HEK293 (cell line): ENCODE measurements around the gene LRRN2.

ENCODE experiments used
- TF ChIP-seq, protein P1 (sequence below): fragments of 450-650 bp; formaldehyde crosslinking; IDR thresholded peaks from 2 replicates; pipeline ENCODE4 v1.5.1; 2016; ENCODE audit warnings: missing biosample characterization, missing genetic modification characterization
- TF ChIP-seq, protein P2 (sequence below): fragments of 450-650 bp; formaldehyde crosslinking; IDR thresholded peaks from 2 replicates; pipeline ENCODE4 v1.5.1; 2016; ENCODE audit warnings: missing biosample characterization, missing genetic modification characterization
- TF ChIP-seq, protein P3 (sequence below): fragments of 450-650 bp; IDR thresholded peaks from 2 replicates; pipeline ENCODE4 v1.5.1; 2018; ENCODE audit warnings: missing biosample characterization, mild to moderate bottlenecking, missing genetic modification characterization
- TF ChIP-seq, protein P4 (sequence below): fragments of 450-650 bp; formaldehyde crosslinking; IDR thresholded peaks from 2 replicates; pipeline ENCODE4 v1.5.1; 2016; ENCODE audit warnings: missing biosample characterization, missing genetic modification characterization, borderline replicate concordance

DNA sequence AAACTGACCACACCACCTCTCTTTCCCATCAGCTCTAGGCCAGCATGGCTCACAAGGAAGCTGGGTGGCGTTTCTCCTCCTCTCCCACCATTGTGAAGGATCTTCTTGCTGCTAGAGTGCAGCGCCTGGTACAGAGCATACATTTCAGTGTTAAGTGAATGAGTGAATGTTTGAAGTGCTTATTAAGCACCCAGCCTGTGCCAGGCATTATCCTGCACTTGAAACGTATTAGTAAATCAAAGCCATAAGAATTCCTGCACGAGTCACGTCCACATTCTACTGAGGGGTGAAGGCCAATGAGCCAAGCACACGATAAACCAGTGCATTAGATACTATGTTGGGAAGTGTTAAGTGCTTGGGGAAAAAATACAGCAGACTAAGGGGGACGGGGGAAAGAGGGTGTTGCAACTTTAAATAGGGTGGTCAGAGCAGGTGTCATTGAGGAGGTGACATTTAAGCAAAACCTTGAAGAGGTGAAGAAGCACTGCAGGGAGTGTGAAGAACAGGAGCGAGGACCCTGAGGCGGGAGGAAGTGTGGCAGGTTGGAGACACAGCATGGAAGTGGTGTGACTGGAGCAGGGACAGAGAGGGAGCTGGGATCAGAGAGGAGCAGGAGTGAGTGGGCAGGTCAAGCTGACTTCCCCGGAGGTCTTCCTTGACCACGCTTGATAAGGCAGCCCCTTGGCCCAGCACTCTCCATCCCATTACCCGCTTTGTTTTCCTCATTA lies 48.5 kb upstream of the LRRN2 start:
- TF ChIP-seq, protein P1, sequence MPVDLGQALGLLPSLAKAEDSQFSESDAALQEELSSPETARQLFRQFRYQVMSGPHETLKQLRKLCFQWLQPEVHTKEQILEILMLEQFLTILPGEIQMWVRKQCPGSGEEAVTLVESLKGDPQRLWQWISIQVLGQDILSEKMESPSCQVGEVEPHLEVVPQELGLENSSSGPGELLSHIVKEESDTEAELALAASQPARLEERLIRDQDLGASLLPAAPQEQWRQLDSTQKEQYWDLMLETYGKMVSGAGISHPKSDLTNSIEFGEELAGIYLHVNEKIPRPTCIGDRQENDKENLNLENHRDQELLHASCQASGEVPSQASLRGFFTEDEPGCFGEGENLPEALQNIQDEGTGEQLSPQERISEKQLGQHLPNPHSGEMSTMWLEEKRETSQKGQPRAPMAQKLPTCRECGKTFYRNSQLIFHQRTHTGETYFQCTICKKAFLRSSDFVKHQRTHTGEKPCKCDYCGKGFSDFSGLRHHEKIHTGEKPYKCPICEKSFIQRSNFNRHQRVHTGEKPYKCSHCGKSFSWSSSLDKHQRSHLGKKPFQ (tag by site-specific recombination), result no peak
- TF ChIP-seq, protein P2, sequence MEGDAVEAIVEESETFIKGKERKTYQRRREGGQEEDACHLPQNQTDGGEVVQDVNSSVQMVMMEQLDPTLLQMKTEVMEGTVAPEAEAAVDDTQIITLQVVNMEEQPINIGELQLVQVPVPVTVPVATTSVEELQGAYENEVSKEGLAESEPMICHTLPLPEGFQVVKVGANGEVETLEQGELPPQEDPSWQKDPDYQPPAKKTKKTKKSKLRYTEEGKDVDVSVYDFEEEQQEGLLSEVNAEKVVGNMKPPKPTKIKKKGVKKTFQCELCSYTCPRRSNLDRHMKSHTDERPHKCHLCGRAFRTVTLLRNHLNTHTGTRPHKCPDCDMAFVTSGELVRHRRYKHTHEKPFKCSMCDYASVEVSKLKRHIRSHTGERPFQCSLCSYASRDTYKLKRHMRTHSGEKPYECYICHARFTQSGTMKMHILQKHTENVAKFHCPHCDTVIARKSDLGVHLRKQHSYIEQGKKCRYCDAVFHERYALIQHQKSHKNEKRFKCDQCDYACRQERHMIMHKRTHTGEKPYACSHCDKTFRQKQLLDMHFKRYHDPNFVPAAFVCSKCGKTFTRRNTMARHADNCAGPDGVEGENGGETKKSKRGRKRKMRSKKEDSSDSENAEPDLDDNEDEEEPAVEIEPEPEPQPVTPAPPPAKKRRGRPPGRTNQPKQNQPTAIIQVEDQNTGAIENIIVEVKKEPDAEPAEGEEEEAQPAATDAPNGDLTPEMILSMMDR (tag by site-specific recombination), result no peak
- TF ChIP-seq, protein P3, sequence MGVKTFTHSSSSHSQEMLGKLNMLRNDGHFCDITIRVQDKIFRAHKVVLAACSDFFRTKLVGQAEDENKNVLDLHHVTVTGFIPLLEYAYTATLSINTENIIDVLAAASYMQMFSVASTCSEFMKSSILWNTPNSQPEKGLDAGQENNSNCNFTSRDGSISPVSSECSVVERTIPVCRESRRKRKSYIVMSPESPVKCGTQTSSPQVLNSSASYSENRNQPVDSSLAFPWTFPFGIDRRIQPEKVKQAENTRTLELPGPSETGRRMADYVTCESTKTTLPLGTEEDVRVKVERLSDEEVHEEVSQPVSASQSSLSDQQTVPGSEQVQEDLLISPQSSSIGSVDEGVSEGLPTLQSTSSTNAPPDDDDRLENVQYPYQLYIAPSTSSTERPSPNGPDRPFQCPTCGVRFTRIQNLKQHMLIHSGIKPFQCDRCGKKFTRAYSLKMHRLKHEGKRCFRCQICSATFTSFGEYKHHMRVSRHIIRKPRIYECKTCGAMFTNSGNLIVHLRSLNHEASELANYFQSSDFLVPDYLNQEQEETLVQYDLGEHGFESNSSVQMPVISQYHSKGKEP (tag by site-specific recombination), result no peak
- TF ChIP-seq, protein P4, sequence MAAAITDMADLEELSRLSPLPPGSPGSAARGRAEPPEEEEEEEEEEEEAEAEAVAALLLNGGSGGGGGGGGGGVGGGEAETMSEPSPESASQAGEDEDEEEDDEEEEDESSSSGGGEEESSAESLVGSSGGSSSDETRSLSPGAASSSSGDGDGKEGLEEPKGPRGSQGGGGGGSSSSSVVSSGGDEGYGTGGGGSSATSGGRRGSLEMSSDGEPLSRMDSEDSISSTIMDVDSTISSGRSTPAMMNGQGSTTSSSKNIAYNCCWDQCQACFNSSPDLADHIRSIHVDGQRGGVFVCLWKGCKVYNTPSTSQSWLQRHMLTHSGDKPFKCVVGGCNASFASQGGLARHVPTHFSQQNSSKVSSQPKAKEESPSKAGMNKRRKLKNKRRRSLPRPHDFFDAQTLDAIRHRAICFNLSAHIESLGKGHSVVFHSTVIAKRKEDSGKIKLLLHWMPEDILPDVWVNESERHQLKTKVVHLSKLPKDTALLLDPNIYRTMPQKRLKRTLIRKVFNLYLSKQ, result no peak
